GM19467 (cell line): Measurements from ENCODE around the gene HACD3.
"Not testable (repeated sequence)": the region's sequence is repeated elsewhere in the genome, so short reads cannot be mapped to it uniquely, and the experiment has no call there.

ENCODE experiments used
- ATAC-seq: cut with Tn5 transposase; IDR thresholded peaks from one replicate; pipeline ENCODE4 v1.9.1; 2021; ENCODE audit warnings: mild to moderate bottlenecking, moderate library complexity; ENCODE audit not compliant: unreplicated experiment

HACD3 gene

DNA sequence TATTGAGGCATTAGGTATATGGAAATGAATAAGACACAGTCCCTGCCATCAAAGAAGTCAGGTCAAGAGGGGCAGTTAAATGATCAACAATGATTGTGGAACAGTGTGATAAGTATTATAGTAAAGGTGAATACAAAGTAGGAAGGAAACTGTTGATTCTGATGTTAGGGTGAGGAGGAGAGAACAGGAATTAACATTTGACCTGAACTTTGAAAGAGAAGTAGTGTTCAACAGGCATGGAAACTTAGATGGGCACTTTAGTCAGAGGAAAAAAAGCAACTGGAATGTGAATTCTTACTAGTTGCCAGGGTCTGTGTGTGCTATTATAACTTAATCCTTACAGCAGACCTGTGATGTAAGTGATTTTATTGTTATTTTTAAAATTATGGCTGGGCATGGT, 17.6 kb downstream of the HACD3 start:
- ATAC-seq: no peak

GRCh38 chr15:65549288-65549687, 19.0 kb downstream of the HACD3 start:
- not testable (repeated sequence) for ATAC-seq

GRCh38 chr15:65550681-65551098, 20.4 kb downstream of the HACD3 start:
- no peak for ATAC-seq

GRCh38 chr15:65551183-65551582, 20.9 kb downstream of the HACD3 start:
- no peak for ATAC-seq

- not testable (repeated sequence) for ATAC-seq
Measured at GRCh38 chr15:65552851-65553250, 22.6 kb downstream of the HACD3 start.

DNA sequence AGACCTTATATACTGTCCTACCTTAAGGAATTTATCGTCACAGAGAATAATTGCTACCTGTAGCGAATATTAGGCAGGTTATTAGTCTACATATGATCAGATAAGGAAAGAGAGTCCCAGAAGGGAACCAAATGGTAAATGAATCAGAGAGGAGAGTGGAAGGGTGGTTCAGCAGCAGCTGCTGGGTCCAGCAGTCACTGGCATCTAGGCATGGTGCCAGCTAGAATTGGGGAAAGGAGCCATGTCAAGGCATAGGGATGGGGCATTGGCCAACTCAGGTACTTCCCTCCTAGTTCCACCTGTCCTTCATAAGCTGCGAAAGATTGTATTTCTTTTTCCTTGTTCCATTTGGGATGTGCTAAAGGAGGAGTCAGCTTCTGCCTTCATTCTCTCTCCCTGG, 23.4 kb downstream of the HACD3 start:
- ATAC-seq: no peak

DNA sequence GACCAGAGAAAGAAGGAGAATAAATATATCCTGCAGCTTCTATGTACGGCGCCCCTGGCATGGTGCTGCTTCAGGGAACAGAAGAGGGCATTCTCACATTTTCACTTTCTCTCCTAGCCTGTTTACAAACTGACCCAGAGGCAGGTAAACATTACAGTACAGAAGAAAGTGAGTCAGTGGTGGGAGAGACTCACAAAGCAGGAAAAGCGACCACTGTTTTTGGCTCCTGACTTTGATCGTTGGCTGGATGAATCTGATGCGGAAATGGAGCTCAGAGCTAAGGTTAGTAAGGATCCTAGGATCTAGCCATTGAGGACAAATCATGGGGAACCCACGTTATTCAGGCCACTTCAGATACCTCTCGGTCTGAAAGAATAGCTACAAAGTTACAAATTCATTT, 26.4 kb downstream of the HACD3 start:
- ATAC-seq: no peak

DNA sequence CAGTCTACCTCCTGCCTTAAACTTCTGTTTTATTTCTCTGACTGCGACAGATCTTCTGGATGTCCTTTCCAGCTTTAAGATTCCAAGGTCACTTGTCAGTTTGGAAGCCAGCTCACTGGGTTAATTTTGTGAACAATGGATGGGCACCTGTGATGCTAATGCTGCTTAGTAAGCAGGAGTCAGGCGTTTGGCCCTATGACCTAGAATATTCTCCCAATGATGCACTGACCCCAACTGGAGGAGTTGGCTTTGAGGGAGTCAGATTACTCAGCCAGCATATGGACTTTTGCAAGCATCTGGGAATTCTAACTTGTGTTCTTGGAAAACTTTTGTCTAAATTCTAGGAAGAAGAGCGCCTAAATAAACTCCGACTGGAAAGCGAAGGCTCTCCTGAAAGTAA, 28.1 kb downstream of the HACD3 start:
- no peak for ATAC-seq

DNA sequence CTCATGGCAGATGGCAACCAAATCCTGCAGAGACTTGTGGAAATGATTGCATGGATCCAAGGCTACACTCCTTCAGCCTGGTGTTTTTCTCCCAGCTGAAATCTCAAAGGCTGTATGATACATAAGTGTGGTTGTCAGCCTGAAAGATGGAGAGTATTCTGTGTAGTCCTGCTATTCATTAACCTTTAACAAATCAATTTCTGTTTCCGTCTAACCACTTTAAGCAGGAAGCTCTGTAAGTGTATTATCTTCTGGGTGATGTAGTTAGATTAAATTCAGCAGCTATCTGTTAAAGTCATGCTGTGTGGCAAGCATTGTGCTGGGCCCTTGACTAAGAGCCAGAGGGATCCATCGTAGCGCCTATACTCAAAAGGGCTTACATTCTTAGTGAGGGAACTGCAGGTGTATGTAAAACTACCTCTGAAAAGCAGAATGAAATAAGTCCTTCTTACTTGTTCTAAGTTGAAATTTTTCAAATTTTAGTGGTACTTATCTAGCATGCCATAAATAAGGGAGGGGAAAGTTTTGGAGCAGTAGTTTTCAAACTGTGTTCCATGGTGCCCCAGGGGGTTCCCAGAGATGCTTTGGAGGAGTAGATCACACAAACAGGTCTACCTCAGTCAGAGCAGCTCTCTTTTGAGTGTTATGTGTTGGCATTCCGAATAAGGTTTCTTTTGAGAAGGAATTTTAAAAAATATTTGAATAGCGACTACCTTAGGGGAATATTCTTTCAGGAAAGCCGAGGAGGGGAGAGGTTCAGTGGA, 28.9 kb downstream of the HACD3 start:
- no peak for ATAC-seq

DNA sequence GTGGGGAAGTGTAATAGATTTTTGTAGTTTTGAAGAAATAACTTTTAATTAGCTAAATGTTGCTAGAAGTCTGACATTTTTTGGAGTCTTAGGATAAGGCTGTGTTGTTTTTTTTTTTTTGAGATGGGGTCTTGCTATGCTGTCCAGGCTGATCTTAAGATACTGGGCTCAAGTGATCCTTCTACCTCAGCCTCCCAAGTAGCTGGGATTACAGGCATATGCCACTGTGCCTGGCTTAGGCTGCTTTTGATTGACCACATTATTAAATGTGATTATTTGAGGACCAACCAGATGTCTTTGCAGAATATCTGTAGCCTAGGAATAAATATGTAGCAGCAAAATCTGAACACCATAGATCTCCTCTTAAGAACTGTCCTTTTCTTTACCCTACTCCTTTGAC, 29.7 kb downstream of the HACD3 start:
- no peak for ATAC-seq

- ATAC-seq: no peak
Measured at GRCh38 chr15:65561934-65562333, 31.7 kb downstream of the HACD3 start.

DNA sequence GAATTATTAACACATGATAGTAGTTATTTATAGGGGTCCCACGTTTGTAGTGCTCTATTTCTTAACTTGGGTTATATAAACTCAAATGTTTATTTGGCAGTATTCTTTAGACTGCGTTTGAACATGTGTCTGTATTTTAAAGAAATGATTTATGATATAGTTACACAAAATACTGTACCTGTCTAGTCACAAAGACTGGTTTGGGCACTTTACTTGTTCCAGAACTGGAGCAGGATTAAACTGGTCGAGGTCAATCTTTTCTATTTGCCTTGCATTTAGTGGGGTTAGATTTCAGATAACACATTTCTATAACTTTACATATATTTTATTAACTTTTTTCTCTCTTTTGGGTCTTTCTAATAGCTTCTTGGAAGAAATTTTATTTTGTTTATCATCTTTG, 39.5 kb downstream of the HACD3 start:
- no peak for ATAC-seq

DNA sequence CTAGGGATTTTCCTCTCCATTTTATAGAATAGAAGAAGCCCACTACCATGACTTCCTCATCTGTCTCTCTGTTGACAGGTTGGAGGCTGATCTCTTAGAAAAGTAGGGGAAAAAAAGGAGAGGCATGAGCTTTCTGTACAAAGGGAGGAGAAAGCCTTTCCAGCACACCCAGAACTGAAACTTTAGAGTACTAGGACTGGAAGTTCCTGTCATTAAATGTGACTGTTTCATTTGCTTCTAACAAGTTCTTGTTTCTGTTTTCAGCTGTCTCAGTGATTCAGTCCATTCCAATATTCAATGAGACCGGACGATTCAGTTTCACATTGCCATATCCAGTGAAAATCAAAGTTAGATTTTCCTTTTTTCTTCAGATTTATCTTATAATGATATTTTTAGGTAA, 41.7 kb downstream of the HACD3 start:
- ATAC-seq: no peak

- ATAC-seq: no peak
Measured at GRCh38 chr15:65576664-65577063, 46.4 kb downstream of the HACD3 start.

DNA sequence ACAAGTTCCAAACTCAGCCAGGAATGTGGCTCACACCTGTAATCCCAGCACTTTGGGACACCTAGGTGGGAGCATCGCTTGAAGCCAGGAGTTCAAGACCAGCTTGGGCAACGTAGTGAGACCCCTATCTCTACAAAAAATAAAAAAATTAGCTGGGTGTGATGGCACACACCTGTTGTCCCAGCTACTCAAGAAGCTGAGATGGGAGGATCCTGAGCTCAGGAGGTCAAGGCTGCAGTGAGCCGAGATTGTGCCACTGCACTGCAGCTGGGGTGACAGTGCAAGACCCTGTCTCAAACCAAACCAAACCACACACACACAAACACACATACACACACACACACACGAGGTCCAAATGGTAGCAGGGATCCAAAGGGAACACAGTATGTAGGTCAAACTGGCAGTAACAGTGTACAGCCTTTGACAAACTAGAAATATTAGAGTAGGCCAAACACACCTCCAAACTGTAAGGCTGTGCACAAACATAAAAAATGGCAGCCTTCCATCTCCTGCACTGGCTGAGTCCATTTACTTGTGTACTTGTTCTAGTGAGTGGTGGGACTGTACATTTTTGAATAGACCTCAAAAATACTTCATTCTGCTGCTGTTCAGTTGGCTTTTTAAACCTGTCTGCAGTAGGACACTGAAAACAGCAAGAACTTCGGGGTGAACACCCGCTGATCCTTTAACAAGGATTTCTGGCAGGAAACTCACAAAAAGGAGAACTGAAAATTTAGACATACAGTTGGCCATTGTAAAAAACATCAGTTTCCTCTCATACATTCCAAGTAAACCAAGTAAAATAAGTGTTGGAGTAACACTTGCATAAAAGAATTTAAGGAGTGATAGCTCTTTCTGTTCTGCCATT, 47.1 kb downstream of the HACD3 start:
- no peak for ATAC-seq

DNA sequence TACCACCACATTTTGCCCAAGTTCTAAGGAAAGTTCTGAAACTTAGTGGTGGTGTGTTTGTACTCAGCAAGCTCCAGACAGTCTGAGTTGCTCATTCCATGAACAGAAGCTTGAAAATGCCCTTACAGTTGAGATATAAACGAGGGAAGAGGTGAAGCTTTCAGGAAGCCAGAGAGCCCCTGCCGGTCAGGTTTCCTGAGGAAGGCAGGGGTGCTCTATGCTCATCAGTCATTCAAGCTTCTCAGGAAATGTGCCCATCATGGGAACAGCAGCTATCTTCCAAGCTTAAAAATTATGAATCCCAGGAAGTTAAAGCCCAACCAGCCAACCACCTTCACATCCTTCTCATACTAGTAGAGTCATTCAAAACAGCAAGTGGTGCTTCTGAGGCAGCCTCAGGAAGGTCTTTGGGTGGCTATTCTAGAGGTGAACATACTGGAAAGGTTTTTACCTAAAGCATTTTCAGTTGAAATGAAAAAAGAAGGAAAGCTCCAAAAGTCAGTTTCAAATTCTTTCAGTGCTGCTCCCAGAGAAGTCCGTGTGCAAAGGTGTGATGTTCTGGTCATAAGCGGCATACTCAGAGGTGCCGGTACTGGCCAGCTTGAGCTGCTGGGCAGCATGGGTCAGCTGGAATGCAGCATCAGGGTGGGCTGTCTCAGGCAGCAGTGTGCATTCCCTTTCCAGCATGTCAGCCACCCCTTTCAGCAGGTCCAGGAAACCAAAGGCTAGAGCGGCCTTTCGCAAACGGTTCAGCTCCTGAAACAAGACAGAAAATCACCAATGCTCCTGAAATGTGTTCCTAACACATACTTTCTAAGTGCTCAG, 48.9 kb downstream of the HACD3 start:
- ATAC-seq: no peak

DNA sequence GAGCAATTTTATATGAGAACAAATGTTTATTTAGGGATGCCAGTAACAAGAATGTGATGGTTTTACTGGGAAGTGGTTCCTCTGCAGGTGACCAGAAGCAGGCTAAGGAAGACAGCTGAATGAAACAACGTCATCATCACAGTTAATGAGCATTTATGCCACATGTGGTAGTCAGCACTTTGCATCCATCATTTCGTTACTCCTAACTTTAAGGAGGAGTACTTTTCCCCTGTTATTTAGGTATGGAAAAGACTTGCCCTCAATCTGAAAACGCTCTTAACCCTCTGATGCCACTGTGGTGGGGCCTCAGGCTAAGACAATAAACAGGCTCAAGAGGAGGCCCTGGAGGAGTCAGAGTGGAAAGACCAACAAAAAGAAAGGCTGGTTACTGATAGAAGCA, 49.5 kb downstream of the HACD3 start:
- no peak for ATAC-seq

GRCh38 chr15:65580287-65580686, 50.0 kb downstream of the HACD3 start:
- no peak for ATAC-seq

- no peak for ATAC-seq
Measured at GRCh38 chr15:65583701-65584100, 53.4 kb downstream of the HACD3 start.

DNA sequence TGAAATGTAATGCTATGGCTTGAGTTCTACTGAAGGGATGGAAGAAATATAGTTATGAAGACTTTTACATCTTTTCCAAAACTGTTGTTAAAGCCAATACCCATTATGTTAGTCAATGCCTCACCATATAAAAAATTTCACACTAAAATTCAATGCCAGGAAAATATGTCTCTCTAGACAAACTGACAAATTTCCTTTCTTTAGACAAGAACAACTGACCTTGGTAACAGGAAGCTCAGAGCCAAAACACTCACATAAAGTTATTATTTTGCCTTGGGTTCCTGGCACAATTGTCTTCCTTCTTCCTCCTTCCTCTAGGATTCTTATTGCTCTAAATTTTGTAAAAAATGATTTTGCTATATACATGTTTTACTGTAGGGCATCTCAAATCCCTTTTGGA, 54.0 kb downstream of the HACD3 start:
- ATAC-seq: no peak

GRCh38 chr15:65587094-65587493, 56.8 kb downstream of the HACD3 start:
- no peak for ATAC-seq
